C4-2B (cell line): ENCODE results near the gene DSG1.

Experiments used
- H3K27ac ChIP-seq: fragments of 450-650 bp; 2 replicates; pipeline ENCODE4 v1.5.1; 2017
- CTCF ChIP-seq: fragments of 450-650 bp; conservative IDR thresholded peaks from 2 replicates; pipeline ENCODE4 v1.5.1; 2017; ENCODE audit warnings: mild to moderate bottlenecking
- ZFX ChIP-seq: fragments of 450-650 bp; IDR thresholded peaks from 2 replicates; pipeline ENCODE4 v1.6.1; 2017

The DSG1 gene

GRCh38 chr18:31376477-31376876 is 58.5 kb downstream of the DSG1 start, which contains the start of gene DSG4:
TSS of gene DSG4 (plus strand) at chr18:31376777. CDS start at chr18:31376912, 135 bp downstream.
- no peak within 1 kb of the TSS for H3K27ac ChIP-seq
- TF ChIP-seq CTCF, result no peak
- no peak for TF ChIP-seq ZFX

DNA sequence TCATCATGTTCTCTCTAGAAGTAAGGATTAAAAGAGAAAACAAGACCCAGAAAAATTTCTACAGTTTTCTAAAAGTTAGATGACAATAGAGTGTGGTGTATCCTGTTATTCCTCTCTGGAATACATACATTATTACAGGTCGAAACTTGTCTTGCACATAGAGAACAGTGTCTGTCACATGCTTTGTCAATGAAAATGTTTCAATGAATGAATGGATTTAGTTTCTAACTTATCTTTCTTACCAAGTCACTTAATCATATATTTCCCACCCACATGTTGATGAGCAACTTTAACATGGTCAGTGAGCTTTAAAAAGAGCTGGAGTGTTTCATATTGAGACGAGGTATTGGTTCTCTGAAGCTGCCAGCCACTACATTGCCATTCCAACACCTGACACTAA is 63.0 kb downstream of the DSG1 start:
- TF ChIP-seq ZFX (no peak), CTCF (no peak)
- no peak overlapping the region for H3K27ac ChIP-seq

- TF ChIP-seq CTCF, result no peak
- no peak overlapping the region for H3K27ac ChIP-seq
Measured at GRCh38 chr18:31382107-31382506, 64.1 kb downstream of the DSG1 start.

DNA sequence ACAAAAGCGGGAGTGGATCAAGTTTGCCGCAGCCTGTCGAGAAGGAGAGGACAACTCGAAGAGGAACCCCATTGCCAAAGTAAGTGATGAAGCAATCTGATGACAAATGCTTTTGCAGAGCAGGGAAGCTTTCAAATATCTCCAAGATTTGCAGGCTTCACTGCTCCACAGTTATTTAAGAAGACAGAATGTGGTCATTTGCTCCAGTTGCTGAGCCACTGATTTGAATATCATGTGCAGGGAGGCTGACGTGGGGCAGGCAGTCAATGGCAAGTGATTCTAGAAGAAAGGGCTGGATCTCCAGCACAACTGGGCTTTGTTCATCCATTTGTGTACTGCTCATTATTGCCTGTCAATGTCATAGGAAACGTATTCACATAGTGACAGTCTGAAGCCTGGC is 68.8 kb downstream of the DSG1 start:
- H3K27ac ChIP-seq, result no peak overlapping the region
- TF ChIP-seq ZFX (no peak), CTCF (no peak)

GRCh38 chr18:31393286-31393685 is 75.3 kb downstream of the DSG1 start:
- no peak overlapping the region for H3K27ac ChIP-seq
- TF ChIP-seq CTCF (no peak), ZFX (no peak)

GRCh38 chr18:31396796-31397612 is 79.0 kb downstream of the DSG1 start:
- TF ChIP-seq ZFX, result no peak
- no peak overlapping the region for H3K27ac ChIP-seq

- no peak overlapping the region for H3K27ac ChIP-seq
Measured at GRCh38 chr18:31398191-31398590, 80.2 kb downstream of the DSG1 start.

More at GRCh38 chr18:31398191-31398590, 80.2 kb downstream of the DSG1 start:
- TF ChIP-seq ZFX (no peak), CTCF (no peak)
